RPMI8226 (cell line): ENCODE results near the gene PES1.
"Not testable (repeated sequence)": the region's sequence is repeated elsewhere in the genome, so short reads cannot be mapped to it uniquely, and the experiment has no call there.

Experiments
- DNase-seq: peaks from one replicate; pipeline ENCODE4 v3.0.0-alpha.2; 2015

The PES1 gene

GRCh38 chr22:30551813-30552212 lies 39.9 kb downstream of the PES1 start:
- not testable (repeated sequence) for DNase-seq

- no peak for DNase-seq
These were observed 44.5 kb downstream of the PES1 start for GRCh38 chr22:30547188-30547587.

GRCh38 chr22:30546616-30547015 lies 45.1 kb downstream of the PES1 start, which contains the start of gene SEC14L6:
TSS of gene SEC14L6 (minus strand) at chr22:30546741. CDS start at chr22:30546682, 59 bp downstream.
- no peak for DNase-seq

GRCh38 chr22:30542811-30543188 lies 48.9 kb downstream of the PES1 start:
- DNase-seq: no peak

- DNase-seq: no peak
These were observed 49.5 kb downstream of the PES1 start for GRCh38 chr22:30541961-30542810.

GRCh38 chr22:30541511-30541910 lies 50.2 kb downstream of the PES1 start:
- DNase-seq: not testable (repeated sequence)

GRCh38 chr22:30539368-30539767 lies 52.3 kb downstream of the PES1 start:
- no peak for DNase-seq

GRCh38 chr22:30538280-30538679 lies 53.4 kb downstream of the PES1 start:
- no peak for DNase-seq

- DNase-seq: no peak
These were observed 54.5 kb downstream of the PES1 start for GRCh38 chr22:30537083-30537731.

- DNase-seq: peak; percentile 20
These were observed 56.5 kb downstream of the PES1 start for GRCh38 chr22:30535182-30535581.

- DNase-seq: no peak
These were observed 59.8 kb downstream of the PES1 start for GRCh38 chr22:30531651-30532608.

GRCh38 chr22:30526656-30527055 lies 65.1 kb downstream of the PES1 start:
- no peak for DNase-seq
